ENCODE data around the gene PNPLA1. TPM values are rescaled to one million over a fixed set of nuclear protein-coding genes. Genes with fewer than 3 reads are reported as not detected.

PNPLA1 gene
- total and polyA plus RNA-seq, 10 of the 15 experiments (the other 5 are each of a cell fraction or from before 2014, with no cell fraction given): 0.04 TPM; not detected in 9

DNA sequence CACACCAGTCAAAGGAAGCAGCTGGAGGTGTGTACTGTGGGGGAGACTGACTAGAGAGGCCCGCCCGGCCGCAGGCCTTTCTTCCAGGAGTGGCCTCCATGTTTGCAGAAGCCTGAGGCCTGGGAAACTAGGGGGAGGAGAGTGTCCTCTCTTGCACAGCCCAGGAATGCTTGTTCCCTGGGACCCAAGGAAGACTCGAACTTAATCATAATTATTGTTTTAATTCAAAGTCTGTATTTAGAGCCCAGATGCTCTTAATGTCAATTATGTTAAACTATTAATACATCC lies 43.7 kb downstream of the PNPLA1 start:
- peaks cover 22% of the 10 kb centered on the region for H3K4me1 ChIP-seq (ENCODE audit: control insufficient read depth, insufficient read depth, low read length)
- no peak overlapping the region for H3K4me3 ChIP-seq
- no peaks in the 10 kb centered on the region for H3K79me2 ChIP-seq (ENCODE audit: control insufficient read depth, insufficient read depth, low read length)
- H3K27ac ChIP-seq (ENCODE audit: control insufficient read depth, insufficient read depth): no peak overlapping the region
- H2AFZ ChIP-seq (ENCODE audit: control insufficient read depth, low read depth, low read length): no peak overlapping the region; the same call in 1 of the 2 replicates
- POLR2A ChIA-PET: interaction anchor here (0.6 to 1.8 kb wide), 3 partner anchors 21 to 44 kb away, joined by 3 to 6 read pairs (median 3); no protein-coding TSS in a partner anchor
- WGBS (ENCODE audit: insufficient coverage, insufficient replicate concordance, low lambda C conversion rate, missing lambda C conversion rate): 78% methylated on average over 4 of the region's 4 CpGs
- RAD21 ChIA-PET (ENCODE audit: unreplicated experiment): interaction anchor here (0.9 to 3.3 kb wide), 3 partner anchors 24 to 117 kb away, joined by 5 to 19 read pairs (median 6); partner anchors contain the start of genes BNIP5 and BRPF3
- TF ChIP-seq LARP7 (IDR thresholded peaks at IDR 0.05) (no peak), IKZF2 (IDR thresholded peaks at IDR 0.05) (no peak), DPF2 (IDR thresholded peaks at IDR 0.05) (no peak), RAD21 (IDR thresholded peaks at IDR 0.05; ENCODE audit: insufficient read depth, low read depth, low read length) (no peak), RB1 (IDR thresholded peaks at IDR 0.05; ENCODE audit: borderline replicate concordance) (no peak), SPI1 (IDR thresholded peaks at IDR 0.05; ENCODE audit: borderline replicate concordance, insufficient read depth, low read depth, low read length) (no peak), TCF7 (IDR thresholded peaks at IDR 0.05; ENCODE audit: borderline replicate concordance) (no peak), SMC3 (IDR thresholded peaks at IDR 0.05; ENCODE audit: borderline replicate concordance, low read length) (no peak), KDM1A (IDR thresholded peaks at IDR 0.05; ENCODE audit: borderline replicate concordance) (no peak), SMARCA5 (IDR thresholded peaks at IDR 0.05) (no peak), SMAD5 (IDR thresholded peaks at IDR 0.05; ENCODE audit: low read depth) (no peak), JUND (IDR thresholded peaks at IDR 0.05; ENCODE audit: low read depth, low read length) (no peak), HDGF (IDR thresholded peaks at IDR 0.05) (no peak), RFX5 (IDR thresholded peaks at IDR 0.05; ENCODE audit: low read depth, low read length) (no peak), MTA3 (IDR thresholded peaks at IDR 0.05; ENCODE audit: borderline replicate concordance, low read length) (no peak)
- TF ChIP-seq, protein P1, sequence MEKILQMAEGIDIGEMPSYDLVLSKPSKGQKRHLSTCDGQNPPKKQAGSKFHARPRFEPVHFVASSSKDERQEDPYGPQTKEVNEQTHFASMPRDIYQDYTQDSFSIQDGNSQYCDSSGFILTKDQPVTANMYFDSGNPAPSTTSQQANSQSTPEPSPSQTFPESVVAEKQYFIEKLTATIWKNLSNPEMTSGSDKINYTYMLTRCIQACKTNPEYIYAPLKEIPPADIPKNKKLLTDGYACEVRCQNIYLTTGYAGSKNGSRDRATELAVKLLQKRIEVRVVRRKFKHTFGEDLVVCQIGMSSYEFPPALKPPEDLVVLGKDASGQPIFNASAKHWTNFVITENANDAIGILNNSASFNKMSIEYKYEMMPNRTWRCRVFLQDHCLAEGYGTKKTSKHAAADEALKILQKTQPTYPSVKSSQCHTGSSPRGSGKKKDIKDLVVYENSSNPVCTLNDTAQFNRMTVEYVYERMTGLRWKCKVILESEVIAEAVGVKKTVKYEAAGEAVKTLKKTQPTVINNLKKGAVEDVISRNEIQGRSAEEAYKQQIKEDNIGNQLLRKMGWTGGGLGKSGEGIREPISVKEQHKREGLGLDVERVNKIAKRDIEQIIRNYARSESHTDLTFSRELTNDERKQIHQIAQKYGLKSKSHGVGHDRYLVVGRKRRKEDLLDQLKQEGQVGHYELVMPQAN (conservative IDR thresholded peaks at IDR 0.05): no peak
- TF ChIP-seq, protein P2, sequence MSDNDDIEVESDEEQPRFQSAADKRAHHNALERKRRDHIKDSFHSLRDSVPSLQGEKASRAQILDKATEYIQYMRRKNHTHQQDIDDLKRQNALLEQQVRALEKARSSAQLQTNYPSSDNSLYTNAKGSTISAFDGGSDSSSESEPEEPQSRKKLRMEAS (IDR thresholded peaks at IDR 0.05; ENCODE audit: low read depth, low read length): no peak
- TF ChIP-seq, protein P3, sequence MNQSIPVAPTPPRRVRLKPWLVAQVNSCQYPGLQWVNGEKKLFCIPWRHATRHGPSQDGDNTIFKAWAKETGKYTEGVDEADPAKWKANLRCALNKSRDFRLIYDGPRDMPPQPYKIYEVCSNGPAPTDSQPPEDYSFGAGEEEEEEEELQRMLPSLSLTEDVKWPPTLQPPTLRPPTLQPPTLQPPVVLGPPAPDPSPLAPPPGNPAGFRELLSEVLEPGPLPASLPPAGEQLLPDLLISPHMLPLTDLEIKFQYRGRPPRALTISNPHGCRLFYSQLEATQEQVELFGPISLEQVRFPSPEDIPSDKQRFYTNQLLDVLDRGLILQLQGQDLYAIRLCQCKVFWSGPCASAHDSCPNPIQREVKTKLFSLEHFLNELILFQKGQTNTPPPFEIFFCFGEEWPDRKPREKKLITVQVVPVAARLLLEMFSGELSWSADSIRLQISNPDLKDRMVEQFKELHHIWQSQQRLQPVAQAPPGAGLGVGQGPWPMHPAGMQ (IDR thresholded peaks at IDR 0.05; ENCODE audit: borderline replicate concordance): no peak
- SMC1A ChIA-PET (ENCODE audit: uncharacterized antibody, unreplicated experiment): interaction anchor here (0.6 to 6.1 kb wide), 3 partner anchors 12 to 248 kb away, joined by 4 to 41 read pairs (median 4); no protein-coding TSS in a partner anchor
- no peaks in the 10 kb centered on the region for H3K36me3 ChIP-seq (ENCODE audit: control insufficient read depth in 2 of 2, insufficient read depth in 2 of 2, low read length in 1 of 2)
- FAIRE-seq: no peak
- H3K27me3 ChIP-seq (replicated peaks in 1 of 2; ENCODE audit: control insufficient read depth in 2 of 2, insufficient read depth in 2 of 2, low read length in 1 of 2): no peaks in the 10 kb centered on the region
- H3K9me3 ChIP-seq (replicated peaks; ENCODE audit: control insufficient read depth, insufficient read depth, low read length): no peaks in the 10 kb centered on the region; the same call in 2 of the 3 replicates
- in situ Hi-C loops (cut with MboI): no loop called here
- intact Hi-C loops (cut with micrococcal nuclease; ENCODE audit: unreplicated experiment): no loop called here
- no peak overlapping the region for H3K9ac ChIP-seq (ENCODE audit: control insufficient read depth, insufficient read depth, low read length)
- no peak for DNase-seq (ENCODE audit: low read depth, low spot score)
- no TSS peak for BruUV-seq (replicated peaks)
- no peaks in the 10 kb centered on the region for H4K20me1 ChIP-seq (ENCODE audit: control insufficient read depth, insufficient read depth)
- peak overlapping the region; percentile 58; the same call in 1 of the 2 replicates for H3K4me2 ChIP-seq (ENCODE audit: control insufficient read depth, insufficient read depth)
- peak; percentile 8; the same call in 1 of the 3 replicates for ATAC-seq
- CTCF ChIA-PET: interaction anchor here (1.0 to 3.8 kb wide), 5 partner anchors 11 to 51 kb away, joined by 4 to 31 read pairs (median 4); partner anchors contain the start of gene BNIP5
